ENCODE results near the gene IMMP2L. TPM values are rescaled to one million over a fixed set of nuclear protein-coding genes. Genes with fewer than 3 reads are reported as not detected.

Gene IMMP2L
- total RNA-seq, 1 donor from 2014 or later: 17.8 TPM

DNA sequence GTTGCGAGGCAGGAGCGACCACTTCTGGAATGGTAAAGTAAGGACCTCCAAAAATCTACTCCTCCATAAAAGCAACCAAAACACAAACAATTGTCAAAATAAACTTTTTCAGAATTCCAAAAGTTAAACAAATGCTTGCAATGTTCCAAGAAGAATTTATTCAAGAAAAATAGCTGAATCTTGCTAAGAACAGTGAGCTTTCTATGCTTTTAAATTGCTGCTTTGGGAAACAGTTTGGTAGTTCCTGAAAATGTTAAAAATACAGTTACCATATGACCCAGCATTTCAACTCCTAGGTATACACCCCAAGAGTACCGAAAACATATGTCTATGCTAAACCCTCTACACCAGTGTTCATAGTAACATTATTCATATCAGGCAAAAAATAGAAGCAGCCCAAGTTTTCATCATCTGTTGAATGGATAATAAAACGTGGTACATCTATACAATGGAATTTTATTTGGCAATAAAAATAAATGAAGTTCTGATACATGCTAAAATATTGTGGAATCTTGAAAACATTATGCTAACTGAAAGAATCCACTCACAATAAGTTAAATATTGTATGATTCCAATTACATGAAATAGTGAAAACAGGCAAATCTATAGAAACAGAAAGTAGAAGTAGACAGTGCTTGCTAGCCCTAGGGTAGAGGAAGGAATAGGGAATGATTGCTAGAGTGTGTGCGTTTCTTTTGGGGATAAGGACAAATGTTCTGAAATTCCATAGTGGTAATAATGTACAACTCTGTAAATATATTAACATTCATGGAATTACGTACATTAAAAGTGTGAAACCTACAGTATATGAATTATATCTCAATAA is 414.4 kb downstream of the IMMP2L start:
- H3K4me3 ChIP-seq: no peak overlapping the region
- no peaks in the 10 kb centered on the region for H3K36me3 ChIP-seq
- TF ChIP-seq, protein P1, sequence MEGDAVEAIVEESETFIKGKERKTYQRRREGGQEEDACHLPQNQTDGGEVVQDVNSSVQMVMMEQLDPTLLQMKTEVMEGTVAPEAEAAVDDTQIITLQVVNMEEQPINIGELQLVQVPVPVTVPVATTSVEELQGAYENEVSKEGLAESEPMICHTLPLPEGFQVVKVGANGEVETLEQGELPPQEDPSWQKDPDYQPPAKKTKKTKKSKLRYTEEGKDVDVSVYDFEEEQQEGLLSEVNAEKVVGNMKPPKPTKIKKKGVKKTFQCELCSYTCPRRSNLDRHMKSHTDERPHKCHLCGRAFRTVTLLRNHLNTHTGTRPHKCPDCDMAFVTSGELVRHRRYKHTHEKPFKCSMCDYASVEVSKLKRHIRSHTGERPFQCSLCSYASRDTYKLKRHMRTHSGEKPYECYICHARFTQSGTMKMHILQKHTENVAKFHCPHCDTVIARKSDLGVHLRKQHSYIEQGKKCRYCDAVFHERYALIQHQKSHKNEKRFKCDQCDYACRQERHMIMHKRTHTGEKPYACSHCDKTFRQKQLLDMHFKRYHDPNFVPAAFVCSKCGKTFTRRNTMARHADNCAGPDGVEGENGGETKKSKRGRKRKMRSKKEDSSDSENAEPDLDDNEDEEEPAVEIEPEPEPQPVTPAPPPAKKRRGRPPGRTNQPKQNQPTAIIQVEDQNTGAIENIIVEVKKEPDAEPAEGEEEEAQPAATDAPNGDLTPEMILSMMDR (IDR thresholded peaks at IDR 0.05; ENCODE audit: borderline replicate concordance): no peak
- no peaks in the 10 kb centered on the region for H3K9me3 ChIP-seq (replicated peaks)
- intact Hi-C loops (cut with micrococcal nuclease): no loop called here
- DNase-seq: no peak
- H3K27me3 ChIP-seq (ENCODE audit: low read depth): no peaks in the 10 kb centered on the region
- no peak overlapping the region for H3K27ac ChIP-seq (replicated peaks)
- no peaks in the 10 kb centered on the region for H3K4me1 ChIP-seq

DNA sequence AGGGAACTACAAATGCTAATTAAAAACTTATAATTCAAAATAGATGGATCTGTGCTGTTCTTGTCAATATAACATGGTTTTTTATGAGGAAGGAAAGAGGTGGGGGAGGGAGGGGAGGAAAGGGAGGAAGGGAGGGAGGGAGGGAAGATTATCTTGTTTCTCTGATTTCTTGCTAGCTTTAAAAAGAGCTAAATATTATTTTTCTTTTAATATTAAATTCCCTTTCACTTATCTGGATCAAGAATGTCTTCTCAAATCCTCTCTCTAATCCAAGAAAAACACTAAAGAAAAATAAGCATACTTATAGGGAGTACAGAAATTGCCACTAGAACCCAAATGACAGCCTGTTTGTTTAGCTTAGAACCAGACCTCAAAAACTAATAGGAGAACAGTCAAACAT is 416.2 kb downstream of the IMMP2L start:
- Histone ChIP-seq H3K9me3 (replicated peaks) (no peaks in the 10 kb centered on the region), H3K27ac (replicated peaks) (no peak overlapping the region), H3K36me3 (no peaks in the 10 kb centered on the region), H3K4me1 (no peaks in the 10 kb centered on the region), H3K4me3 (no peak overlapping the region), H3K27me3 (ENCODE audit: low read depth) (no peaks in the 10 kb centered on the region)
- intact Hi-C loops (cut with micrococcal nuclease): no loop called here
- TF ChIP-seq, protein P1 (IDR thresholded peaks at IDR 0.05; ENCODE audit: borderline replicate concordance): no peak
- no peak for DNase-seq

DNA sequence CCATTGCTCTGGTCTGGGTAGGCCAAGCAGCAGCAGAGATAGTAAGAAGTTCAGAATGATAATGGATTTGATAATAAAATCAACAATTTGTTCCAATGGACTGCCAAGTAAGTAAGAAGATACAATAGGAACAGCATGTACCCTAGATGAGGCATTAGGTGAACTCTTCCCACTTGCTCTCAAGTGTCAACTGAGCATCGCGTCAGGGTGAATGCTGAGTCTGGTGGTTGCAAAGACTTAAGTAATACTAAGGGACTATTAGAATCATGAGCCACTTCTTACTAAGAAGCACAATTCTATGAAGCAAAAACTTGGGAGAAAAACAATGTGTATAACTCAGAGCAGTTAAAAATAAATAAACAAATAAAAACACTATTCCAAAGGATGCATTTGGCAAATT is 416.8 kb downstream of the IMMP2L start:
- H3K9me3 ChIP-seq (replicated peaks): no peaks in the 10 kb centered on the region
- TF ChIP-seq, protein P1 (IDR thresholded peaks at IDR 0.05; ENCODE audit: borderline replicate concordance): no peak
- intact Hi-C loops (cut with micrococcal nuclease): no loop called here
- no peak overlapping the region for H3K4me3 ChIP-seq
- no peak overlapping the region for H3K27ac ChIP-seq (replicated peaks)
- no peaks in the 10 kb centered on the region for H3K27me3 ChIP-seq (ENCODE audit: low read depth)
- no peak for DNase-seq
- H3K4me1 ChIP-seq: no peaks in the 10 kb centered on the region
- no peaks in the 10 kb centered on the region for H3K36me3 ChIP-seq

DNA sequence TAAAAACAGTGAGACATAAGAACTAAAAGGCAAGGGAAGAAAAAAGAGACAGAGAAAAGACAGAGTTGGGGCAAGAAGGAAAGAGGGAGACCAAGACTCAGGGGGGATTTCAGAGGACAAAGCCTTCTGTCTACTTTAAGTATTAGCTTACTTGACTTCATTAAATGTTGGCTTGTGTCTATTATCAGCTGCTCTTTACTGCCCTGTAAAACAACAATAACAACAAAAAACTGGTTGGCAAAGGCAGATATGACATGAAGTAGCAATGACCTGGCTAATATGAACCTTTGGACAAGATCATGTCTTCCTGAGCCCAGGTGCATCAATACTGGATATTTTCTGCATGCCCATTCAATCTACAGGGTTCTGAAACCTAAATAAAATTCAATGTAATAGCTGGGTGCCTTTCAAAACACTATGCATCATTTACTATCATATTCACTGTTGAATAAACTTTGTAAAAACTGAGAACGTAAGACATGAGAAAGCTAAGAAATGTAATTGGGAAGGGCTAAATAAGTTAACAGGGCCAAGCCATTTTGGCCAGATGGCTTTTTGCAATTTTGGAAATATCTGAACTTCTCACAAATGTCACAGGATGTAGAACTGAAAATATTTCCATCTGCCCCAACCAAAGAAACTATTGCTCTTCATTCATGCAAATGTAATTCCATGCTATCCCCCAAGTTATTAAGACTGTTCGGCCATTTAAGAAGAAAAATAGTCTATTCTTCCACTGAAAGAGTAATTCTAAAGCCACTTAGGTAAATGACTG is 422.0 kb downstream of the IMMP2L start:
- Histone ChIP-seq H3K27ac (replicated peaks) (no peak overlapping the region), H3K4me3 (no peak overlapping the region), H3K9me3 (replicated peaks) (no peaks in the 10 kb centered on the region), H3K4me1 (peaks cover 21% of the 10 kb centered on the region), H3K27me3 (ENCODE audit: low read depth) (no peaks in the 10 kb centered on the region), H3K36me3 (no peaks in the 10 kb centered on the region)
- DNase-seq: no peak
- TF ChIP-seq, protein P1 (IDR thresholded peaks at IDR 0.05; ENCODE audit: borderline replicate concordance): no peak
- intact Hi-C loops (cut with micrococcal nuclease): no loop called here

DNA sequence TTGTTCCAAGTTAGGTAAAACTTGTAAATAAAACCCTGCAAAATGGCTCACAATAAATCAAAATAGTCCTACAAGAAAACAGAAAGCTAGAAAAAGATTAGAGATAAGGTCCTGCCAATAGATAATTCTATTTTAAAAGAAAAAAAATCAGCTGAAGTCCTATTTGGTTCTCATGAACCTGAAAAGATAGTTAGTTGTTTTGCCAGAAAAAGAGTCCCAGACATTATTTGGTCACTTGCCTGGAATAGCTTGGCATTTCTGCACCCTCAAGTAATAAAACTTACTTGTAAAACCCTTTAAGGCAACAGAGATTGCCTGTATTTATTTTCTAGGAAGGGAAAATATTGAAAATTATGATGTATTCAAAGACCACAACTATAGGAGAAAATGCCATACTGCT is 423.7 kb downstream of the IMMP2L start:
- Histone ChIP-seq H3K36me3 (no peaks in the 10 kb centered on the region), H3K4me1 (peaks cover 21% of the 10 kb centered on the region), H3K9me3 (replicated peaks) (no peaks in the 10 kb centered on the region), H3K4me3 (no peak overlapping the region), H3K27ac (replicated peaks) (peak overlapping the region; percentile 52), H3K27me3 (ENCODE audit: low read depth) (no peaks in the 10 kb centered on the region)
- TF ChIP-seq, protein P1 (IDR thresholded peaks at IDR 0.05; ENCODE audit: borderline replicate concordance): no peak
- no peak for DNase-seq
- intact Hi-C loops (cut with micrococcal nuclease): no loop called here

Data from left ventricle myocardium inferior (tissue), 1 donor.